Thoracic aorta (tissue), 2 donors: ENCODE data around the gene COL1A1. TPM values are rescaled to one million over a fixed set of nuclear protein-coding genes. Genes with fewer than 3 reads are reported as not detected.

Experiments
- ATAC-seq: fragments of 150-250 bp; one replicate; pipeline ENCODE4 v1.8.0; 2017; ENCODE audit warnings: low read depth; ENCODE audit not compliant: insufficient number of reproducible peaks, low FRiP score
- DNase-seq: peaks from one replicate; pipeline ENCODE4 v3.0.0-alpha.2; 2020; ENCODE audit warnings: low spot score
- H3K27ac ChIP-seq, 2 donors: fragments of 200-600 bp; sonication (generic); 1 replicate in 1 of 2; 2 replicates in 1 of 2; pipeline ENCODE4 v1.5.1; 2016; ENCODE audit warnings: mild to moderate bottlenecking in 2 of 2, moderate library complexity in 2 of 2
- H3K27me3 ChIP-seq: fragments of 200-600 bp; sonication (generic); replicated peaks from 2 replicates; pipeline ENCODE4 v1.6.0; 2016; ENCODE audit warnings: mild to moderate bottlenecking; ENCODE audit not compliant: insufficient read depth
- H3K36me3 ChIP-seq: fragments of 200-600 bp; sonication (generic); one replicate; pipeline ENCODE4 v1.5.1; 2016
- H3K4me1 ChIP-seq, 2 donors: fragments of 200-600 bp; sonication (generic); 1 replicate in 1 of 2; 2 replicates in 1 of 2; pipeline versions ENCODE4 v1.5.1 to v1.6.0; 2016; ENCODE audit warnings: low read depth in 2 of 2, mild to moderate bottlenecking in 1 of 2; ENCODE audit not compliant: control insufficient read depth in 1 of 2
- H3K4me3 ChIP-seq: fragments of 200-600 bp; sonication (generic); 2 replicates; pipeline ENCODE4 v1.5.1; 2016; ENCODE audit warnings: mild to moderate bottlenecking
- H3K9me3 ChIP-seq: fragments of 200-600 bp; sonication (generic); 2 replicates; pipeline ENCODE4 v1.5.1; 2016
- total RNA-seq, 2 donors: library from RNA; depleted of rRNA; stranded (reverse); fragments of >200 nt; gene quantifications; one replicate each; pipeline versions ENCODE4 v1.1.0 to v1.2.3, GENCODE V29; 2016
- TF ChIP-seq, protein P1 (sequence below): fragments of 200-600 bp; sonication (generic); IDR thresholded peaks from one replicate; pipeline ENCODE4 v1.5.1; 2019; ENCODE audit warnings: antibody characterized with exemption

The COL1A1 gene
- total RNA-seq, 2 donors from 2014 or later: 261 to 270 TPM

DNA sequence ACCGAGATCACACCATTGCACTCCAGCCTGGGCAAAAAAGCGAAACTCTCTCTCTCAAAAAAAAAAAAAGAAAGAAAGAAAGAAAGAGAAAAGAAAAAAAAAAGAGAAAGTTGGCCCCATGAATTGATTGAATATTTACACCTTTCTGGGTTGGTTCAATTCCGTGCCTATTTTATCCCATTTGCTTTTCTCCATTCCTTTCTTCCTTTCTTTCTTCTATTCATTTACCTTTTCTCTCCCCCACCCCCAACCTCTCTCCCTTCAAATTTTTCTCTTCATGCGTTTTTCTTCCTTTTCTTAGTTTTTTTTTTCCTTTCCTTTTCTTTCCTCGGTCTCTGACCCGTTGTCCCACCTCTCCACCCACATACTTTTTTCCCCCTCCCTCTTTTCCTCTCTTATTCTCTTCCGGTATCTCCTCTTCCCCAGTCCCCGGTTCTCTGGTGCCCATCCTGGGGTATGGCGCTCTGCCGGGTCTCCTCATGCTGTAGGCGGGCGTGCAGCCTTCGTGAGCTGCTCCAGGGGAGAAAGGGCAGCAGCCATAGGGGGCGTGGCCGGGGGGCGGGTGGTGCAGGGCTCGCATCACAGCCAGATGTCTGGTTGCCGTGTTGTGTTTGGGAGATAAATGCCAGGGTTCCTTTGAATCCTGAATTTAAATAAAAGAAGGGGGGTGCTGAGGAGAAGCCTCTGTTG is 5.3 kb upstream of the COL1A1 start:
- H3K4me1 ChIP-seq: peaks cover 32 to 96% of the 10 kb centered on the region in 2 donors

DNA sequence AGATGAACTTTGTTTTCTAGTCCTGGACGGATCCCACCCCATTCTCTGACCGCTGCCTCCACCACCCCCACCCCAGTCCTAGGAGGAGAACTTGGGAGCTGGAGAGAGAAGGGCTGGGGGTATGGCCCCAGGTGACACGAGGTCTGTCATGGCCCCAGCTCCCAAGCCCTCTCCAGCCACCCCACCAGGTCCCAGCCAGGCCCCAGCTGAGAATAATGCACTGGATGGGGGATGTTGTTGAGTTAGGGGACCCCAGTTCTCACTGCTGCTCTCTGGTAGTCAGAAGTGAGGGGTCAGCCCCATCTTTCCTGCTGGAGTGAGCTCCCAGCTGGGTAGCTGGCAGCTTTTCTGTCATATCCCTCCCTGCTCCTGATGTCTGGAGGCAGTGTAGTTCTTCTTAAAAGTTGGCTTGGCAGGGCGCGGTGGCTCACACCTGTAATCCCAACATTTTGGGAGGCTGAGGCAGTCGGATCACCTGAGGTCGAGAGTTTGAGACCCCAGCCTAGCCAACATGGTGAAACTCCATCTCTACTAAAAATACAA is 4.6 kb upstream of the COL1A1 start:
- no peak for DNase-seq
- TF ChIP-seq, protein P1, sequence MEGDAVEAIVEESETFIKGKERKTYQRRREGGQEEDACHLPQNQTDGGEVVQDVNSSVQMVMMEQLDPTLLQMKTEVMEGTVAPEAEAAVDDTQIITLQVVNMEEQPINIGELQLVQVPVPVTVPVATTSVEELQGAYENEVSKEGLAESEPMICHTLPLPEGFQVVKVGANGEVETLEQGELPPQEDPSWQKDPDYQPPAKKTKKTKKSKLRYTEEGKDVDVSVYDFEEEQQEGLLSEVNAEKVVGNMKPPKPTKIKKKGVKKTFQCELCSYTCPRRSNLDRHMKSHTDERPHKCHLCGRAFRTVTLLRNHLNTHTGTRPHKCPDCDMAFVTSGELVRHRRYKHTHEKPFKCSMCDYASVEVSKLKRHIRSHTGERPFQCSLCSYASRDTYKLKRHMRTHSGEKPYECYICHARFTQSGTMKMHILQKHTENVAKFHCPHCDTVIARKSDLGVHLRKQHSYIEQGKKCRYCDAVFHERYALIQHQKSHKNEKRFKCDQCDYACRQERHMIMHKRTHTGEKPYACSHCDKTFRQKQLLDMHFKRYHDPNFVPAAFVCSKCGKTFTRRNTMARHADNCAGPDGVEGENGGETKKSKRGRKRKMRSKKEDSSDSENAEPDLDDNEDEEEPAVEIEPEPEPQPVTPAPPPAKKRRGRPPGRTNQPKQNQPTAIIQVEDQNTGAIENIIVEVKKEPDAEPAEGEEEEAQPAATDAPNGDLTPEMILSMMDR: no peak

More for the DNA sequence above, 5.3 kb upstream of the COL1A1 start:
- ATAC-seq (no peak), DNase-seq (no peak)
- Histone ChIP-seq H3K9me3 (no peaks in the 10 kb centered on the region), H3K27ac (peak overlapping the region in 1 of 2 donors; percentile 28), H3K4me3 (peak overlapping the region; percentile 55), H3K36me3 (no peaks in the 10 kb centered on the region), H3K27me3 (no peaks in the 10 kb centered on the region)
- TF ChIP-seq, protein P1: no peak

DNA sequence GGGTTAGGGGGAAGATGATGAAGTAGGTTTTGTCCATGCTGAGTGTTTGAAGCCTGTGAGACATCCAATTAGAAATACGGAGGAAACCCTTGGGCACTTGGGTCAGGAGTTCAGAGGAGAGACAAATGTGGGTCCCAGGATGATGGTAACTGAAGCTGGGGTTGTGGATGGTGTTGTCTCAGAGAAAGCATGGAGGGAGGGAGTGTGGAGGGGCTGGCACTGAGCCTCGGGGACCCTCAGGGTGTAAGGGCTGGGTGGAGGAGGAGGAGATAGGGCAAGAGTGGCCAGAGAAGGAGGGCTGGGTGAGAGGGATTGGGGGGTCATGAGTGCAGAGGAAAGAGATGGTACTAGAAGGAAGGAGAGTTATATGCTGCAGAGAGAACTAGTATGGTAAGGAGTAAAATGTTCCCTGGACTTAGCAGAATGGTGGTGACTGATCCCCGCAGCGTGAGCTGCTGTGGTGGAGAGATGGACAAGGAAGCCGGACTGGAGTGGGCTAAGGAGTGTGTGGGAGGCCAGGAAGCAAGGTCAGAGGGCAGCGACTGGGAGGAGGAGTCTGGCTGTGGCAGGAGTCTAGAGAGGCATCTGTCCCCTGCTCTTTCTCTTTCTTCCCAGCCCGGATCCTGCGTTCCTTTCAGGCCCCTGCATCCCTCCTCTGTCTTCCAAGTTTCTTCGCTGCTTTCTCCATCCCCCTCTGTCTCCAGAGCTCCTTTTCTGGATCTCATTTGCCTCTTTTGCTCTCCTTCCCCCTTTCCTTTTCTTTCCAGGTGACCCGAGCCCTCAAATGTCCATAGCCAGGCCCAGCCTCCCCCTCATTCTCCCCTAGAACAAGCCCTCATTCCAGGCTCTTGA is 3.9 kb upstream of the COL1A1 start:
- TF ChIP-seq, protein P1: no peak
- H3K4me3 ChIP-seq: no peak overlapping the region
- H3K27ac ChIP-seq: peak overlapping the region; percentile 10 to 48
- DNase-seq (no peak), ATAC-seq (no peak)
- peaks cover 18 to 84% of the 10 kb centered on the region in 2 donors for H3K4me1 ChIP-seq
- no peaks in the 10 kb centered on the region for H3K9me3 ChIP-seq
- H3K36me3 ChIP-seq: no peaks in the 10 kb centered on the region
- no peaks in the 10 kb centered on the region for H3K27me3 ChIP-seq

More for the DNA sequence above, 4.6 kb upstream of the COL1A1 start:
- ATAC-seq: no peak
- no peak overlapping the region for H3K4me3 ChIP-seq
- H3K36me3 ChIP-seq: no peaks in the 10 kb centered on the region
- peak overlapping the region; percentile 10 to 48 for H3K27ac ChIP-seq
- no peaks in the 10 kb centered on the region for H3K27me3 ChIP-seq
- H3K4me1 ChIP-seq: peaks cover 25 to 91% of the 10 kb centered on the region in 2 donors
- H3K9me3 ChIP-seq: no peaks in the 10 kb centered on the region

DNA sequence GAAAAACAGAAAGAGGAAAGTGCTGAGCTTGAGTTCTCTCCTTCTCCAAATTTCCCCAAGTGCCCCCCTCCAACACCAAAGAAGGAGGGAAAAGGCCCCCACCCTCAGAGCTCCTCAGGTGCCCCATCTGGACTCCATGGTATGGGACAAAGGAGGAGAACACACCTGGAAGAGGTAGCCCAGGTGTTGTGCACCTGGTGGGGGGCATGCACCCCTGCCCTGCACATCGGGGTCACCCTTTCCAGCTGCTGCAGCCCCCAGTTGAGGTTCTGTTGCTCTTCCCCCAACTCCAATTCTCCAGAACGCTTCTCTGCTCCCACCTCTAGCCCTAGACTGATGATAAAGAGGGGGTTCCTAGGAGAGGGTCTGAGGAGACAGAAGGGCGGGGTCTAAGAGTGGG is 3.0 kb upstream of the COL1A1 start:
- Histone ChIP-seq H3K36me3 (no peaks in the 10 kb centered on the region), H3K27ac (no peak overlapping the region), H3K9me3 (no peaks in the 10 kb centered on the region), H3K4me1 (peaks cover 12 to 75% of the 10 kb centered on the region in 2 donors), H3K27me3 (no peaks in the 10 kb centered on the region), H3K4me3 (no peak overlapping the region)
- no peak for ATAC-seq
- no peak for DNase-seq
- TF ChIP-seq, protein P1: no peak
